ENCODE measurements around the gene JHY.
"Not testable (repeated sequence)": the region's sequence is repeated elsewhere in the genome, so short reads cannot be mapped to it uniquely, and the experiment has no call there.

GRCh38 chr11:122863154-122863553 lies 19.4 kb upstream of the JHY start:
- TF ChIP-seq POLR2AphosphoS5 (IDR thresholded peaks at IDR 0.05; ENCODE audit: low read depth); CTCF (IDR thresholded peaks at IDR 0.05; ENCODE audit: insufficient read depth, low read length); REST (IDR thresholded peaks at IDR 0.05; ENCODE audit: insufficient replicate concordance, low read depth): not testable (repeated sequence)

All from HL-60 (cell line).